H1 (cell line): Measurements from ENCODE around the gene ARNT2.

Experiments used
- BACH1 ChIP-seq: IDR thresholded peaks from 2 replicates; pipeline ENCODE4 v1.6.1; 2012; ENCODE audit warnings: low read length, improper control_type of control experiment
- EGR1 ChIP-seq: IDR thresholded peaks from 2 replicates; pipeline ENCODE4 v1.6.1; 2011; ENCODE audit warnings: low read depth, low read length, borderline replicate concordance
- EZH2 ChIP-seq: fragments of 200-600 bp; sonication (generic); IDR thresholded peaks from 2 replicates; pipeline ENCODE4 v1.7.1; 2012; ENCODE audit warnings: low read depth, mild to moderate bottlenecking, moderate library complexity, low read length, inconsistent platforms; ENCODE audit not compliant: severe bottlenecking
- POLR2A ChIP-seq, 2 experiments: IDR thresholded peaks; 1 replicate in 1 of 2; 2 replicates in 1 of 2; pipeline ENCODE4 v1.6.1; 2011; ENCODE audit warnings: low read depth in 2 of 2, low read length in 2 of 2, mild to moderate bottlenecking in 2 of 2; ENCODE audit errors: control extremely low read depth in 1 of 2
- TF ChIP-seq, protein P1 (sequence below), 3 experiments: IDR thresholded peaks; 1 replicate in 2 of 3; 2 replicates in 1 of 3; pipeline versions ENCODE4 v1.5.1 to v1.6.1; 2011; ENCODE audit warnings: low read length in 3 of 3, mild to moderate bottlenecking in 3 of 3, inconsistent platforms in 2 of 3, low read depth in 1 of 3, moderate library complexity in 1 of 3; ENCODE audit not compliant: insufficient read depth in 1 of 3; ENCODE audit errors: control extremely low read depth in 1 of 3

- TF ChIP-seq BACH1 (no peak), POLR2A (IDR thresholded peaks at IDR 0.05; ENCODE audit: control extremely low read depth in 1 of 2, low read depth in 2 of 2, low read length in 2 of 2) (no peak), EZH2 (no peak), EGR1 (no peak)
- TF ChIP-seq, protein P1, sequence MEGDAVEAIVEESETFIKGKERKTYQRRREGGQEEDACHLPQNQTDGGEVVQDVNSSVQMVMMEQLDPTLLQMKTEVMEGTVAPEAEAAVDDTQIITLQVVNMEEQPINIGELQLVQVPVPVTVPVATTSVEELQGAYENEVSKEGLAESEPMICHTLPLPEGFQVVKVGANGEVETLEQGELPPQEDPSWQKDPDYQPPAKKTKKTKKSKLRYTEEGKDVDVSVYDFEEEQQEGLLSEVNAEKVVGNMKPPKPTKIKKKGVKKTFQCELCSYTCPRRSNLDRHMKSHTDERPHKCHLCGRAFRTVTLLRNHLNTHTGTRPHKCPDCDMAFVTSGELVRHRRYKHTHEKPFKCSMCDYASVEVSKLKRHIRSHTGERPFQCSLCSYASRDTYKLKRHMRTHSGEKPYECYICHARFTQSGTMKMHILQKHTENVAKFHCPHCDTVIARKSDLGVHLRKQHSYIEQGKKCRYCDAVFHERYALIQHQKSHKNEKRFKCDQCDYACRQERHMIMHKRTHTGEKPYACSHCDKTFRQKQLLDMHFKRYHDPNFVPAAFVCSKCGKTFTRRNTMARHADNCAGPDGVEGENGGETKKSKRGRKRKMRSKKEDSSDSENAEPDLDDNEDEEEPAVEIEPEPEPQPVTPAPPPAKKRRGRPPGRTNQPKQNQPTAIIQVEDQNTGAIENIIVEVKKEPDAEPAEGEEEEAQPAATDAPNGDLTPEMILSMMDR (IDR thresholded peaks at IDR 0.05; ENCODE audit: control extremely low read depth in 1 of 3, insufficient read depth in 1 of 3, low read depth in 1 of 3, low read length in 3 of 3) = no peak
Measured at GRCh38 chr15:80420658-80421057, 16.5 kb downstream of the ARNT2 start.
